VCaP (cell line): ENCODE results near the gene LINC00237.

Source experiments
- H3K27ac ChIP-seq: fragments of 450-650 bp; 2 replicates; pipeline ENCODE4 v1.5.1; 2017
- TF ChIP-seq, protein P1 (sequence below): fragments of 450-650 bp; conservative IDR thresholded peaks from 2 replicates; pipeline ENCODE4 v1.5.1; 2017; ENCODE audit warnings: mild to moderate bottlenecking, moderate library complexity

LINC00237 gene

DNA sequence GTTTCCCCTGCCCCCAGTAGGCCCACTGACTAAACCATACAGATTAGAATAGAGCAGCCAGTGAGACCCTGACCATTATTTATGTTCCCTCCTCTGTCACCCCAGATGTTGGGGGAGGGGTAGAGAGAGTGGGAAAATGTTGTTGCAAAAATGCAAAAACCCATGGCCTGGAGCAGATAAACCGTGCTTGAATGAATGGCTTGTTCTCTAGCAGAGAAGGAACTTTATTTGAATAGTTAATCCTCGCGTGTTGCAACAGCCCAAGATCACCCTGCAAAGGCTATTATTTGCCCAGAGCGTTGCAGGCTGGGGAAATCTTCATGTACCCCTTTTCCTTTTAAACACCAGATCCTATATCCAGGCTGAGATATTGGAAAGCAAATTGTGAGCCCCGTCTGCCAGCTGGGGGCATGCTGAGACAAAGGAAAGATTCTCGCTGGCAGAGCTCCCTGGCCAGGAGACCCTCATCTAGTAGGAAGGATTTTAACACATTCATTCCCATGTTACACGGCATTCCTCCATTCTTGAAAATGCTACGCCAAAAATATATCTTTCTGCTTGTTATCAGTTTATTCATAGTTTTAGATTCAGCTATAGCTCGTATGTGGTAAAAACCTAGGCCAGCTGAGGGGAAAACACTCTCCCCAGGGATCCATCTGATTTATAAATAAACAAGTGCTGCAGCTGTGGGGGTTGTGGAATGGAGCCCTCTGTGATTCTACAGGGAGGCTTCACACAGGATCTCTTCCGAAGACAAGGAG lies 53.0 kb downstream of the LINC00237 start:
- TF ChIP-seq, protein P1, sequence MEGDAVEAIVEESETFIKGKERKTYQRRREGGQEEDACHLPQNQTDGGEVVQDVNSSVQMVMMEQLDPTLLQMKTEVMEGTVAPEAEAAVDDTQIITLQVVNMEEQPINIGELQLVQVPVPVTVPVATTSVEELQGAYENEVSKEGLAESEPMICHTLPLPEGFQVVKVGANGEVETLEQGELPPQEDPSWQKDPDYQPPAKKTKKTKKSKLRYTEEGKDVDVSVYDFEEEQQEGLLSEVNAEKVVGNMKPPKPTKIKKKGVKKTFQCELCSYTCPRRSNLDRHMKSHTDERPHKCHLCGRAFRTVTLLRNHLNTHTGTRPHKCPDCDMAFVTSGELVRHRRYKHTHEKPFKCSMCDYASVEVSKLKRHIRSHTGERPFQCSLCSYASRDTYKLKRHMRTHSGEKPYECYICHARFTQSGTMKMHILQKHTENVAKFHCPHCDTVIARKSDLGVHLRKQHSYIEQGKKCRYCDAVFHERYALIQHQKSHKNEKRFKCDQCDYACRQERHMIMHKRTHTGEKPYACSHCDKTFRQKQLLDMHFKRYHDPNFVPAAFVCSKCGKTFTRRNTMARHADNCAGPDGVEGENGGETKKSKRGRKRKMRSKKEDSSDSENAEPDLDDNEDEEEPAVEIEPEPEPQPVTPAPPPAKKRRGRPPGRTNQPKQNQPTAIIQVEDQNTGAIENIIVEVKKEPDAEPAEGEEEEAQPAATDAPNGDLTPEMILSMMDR = no peak
- no peak overlapping the region for H3K27ac ChIP-seq

DNA sequence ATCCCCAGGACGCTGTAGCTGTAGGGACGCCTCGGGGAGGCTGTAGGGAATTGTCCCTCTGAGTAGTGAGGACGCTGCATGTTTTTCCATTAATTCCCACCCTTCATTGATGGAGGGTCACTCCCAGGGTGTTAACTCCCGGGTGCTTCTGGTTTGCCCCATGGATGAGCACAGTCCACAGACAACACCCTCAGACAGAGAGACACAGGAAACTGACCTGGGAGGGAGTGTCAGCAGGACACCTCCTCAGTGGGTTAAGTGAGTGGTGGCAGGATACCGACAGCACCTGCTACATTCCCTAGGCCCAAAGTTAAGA lies 53.5 kb downstream of the LINC00237 start:
- TF ChIP-seq, protein P1 = no peak
- no peak overlapping the region for H3K27ac ChIP-seq

DNA sequence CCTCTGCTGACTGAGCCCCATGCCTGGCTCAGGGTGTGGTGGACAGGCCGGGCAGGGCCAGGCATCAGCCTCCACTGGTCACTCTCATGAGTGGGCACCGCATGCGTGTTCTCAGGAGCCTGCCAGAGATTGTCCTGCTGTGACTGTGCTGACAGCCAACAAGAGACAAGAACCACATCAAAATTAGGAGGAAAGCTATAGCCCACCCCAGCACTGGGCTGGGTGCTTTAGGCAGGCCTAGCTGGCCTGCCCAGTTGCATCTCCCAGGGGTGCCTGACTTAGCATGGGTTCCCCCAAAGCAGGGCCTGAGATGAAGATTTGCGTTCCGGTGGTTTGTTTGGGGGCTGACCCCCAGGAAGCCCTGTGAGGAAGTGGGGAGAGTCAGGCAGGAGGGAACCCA lies 53.9 kb downstream of the LINC00237 start:
- H3K27ac ChIP-seq = no peak overlapping the region
- TF ChIP-seq, protein P1 = no peak

DNA sequence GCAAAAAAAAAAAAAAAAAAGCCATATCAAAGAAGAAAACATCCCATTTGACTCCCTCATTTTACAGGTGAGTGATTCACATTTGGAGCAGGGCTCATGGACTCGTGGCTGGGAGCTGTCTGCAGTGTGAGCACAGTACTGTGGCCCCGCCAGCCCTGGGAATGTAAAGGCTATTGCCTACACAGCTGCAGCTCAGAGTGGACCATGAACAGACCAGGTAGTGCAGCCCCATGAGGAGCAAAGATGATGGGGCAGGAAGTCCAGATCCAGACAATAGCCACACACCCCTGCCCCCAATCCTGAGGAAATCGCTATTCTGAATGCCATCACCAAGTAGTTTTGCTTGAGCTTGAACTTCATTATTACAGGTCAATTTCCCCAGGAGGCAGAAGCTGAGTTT lies 55.4 kb downstream of the LINC00237 start:
- H3K27ac ChIP-seq = no peak overlapping the region
- TF ChIP-seq, protein P1 = no peak

DNA sequence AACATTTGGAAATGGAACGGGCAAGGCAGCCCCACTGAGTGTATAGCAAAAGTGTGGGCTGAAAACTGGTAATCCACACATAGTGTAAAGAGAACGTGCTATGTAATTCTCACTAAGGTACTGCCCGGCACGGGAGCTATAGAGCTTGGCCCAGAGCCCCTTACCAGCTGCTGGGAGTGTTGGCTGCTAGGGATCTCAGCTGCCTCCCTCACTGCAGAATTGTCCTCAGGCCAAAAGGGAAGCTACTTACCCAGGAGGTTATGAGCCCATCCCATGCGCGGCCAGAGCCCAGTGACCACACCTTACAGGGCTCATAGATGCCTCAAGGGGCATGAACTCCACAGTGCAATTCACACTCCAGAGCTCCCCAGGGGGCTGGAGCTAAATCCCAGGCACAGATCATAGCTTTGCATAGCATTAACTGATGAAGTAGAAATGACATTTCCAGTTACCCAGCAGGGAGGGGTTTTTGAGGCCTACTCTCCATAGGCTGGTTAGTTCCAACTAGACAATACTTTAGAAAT lies 56.8 kb downstream of the LINC00237 start:
- TF ChIP-seq, protein P1 = no peak
- H3K27ac ChIP-seq = no peak overlapping the region

DNA sequence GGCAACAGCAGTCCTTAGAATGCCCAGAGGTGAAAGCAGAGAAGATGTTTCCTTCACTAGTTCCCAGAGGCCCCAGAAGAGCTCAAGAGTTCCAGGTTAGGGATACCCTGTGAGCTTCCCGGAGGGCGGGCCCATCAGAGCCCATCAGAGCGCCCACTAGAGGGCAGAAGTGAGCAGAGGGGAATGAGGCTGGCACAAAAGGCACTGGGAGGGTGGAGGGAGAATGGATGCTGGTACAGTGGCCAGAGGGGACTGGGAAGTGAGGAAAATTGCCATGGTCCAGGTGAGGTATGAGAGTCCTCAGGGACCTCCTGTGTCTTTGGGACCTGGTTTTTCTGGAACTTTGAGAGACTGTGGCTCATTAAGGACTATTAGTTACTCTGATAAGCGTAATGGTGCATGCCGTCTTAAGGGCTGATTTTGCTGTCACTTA lies 57.3 kb downstream of the LINC00237 start:
- H3K27ac ChIP-seq = no peak overlapping the region
- TF ChIP-seq, protein P1 = peak; percentile 68

DNA sequence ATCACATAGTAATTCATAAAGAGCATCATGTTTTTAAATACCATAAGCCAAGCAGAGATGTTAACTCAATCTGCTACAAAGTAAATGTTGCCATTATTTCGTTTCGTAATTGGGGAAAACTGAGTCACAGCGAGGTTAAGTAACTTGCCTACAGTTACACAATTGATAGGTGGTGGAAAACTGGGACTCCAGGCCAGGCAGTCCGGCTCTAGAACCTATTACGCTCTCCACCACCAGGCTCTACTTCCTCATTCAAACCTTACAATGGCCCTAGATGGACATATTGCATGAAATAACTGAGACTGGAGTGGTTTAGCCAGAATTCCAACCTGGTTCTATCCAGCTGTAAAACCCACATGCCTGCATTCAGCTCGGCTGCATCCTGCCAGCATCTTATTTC lies 58.2 kb downstream of the LINC00237 start:
- TF ChIP-seq, protein P1 = no peak
- H3K27ac ChIP-seq = no peak overlapping the region
